LNCaP clone FGC (cell line): ENCODE results near the gene MYO7A.

Experiments used
- DNase-seq: peaks from one replicate; pipeline ENCODE4 v3.0.0-alpha.2; 2011; ENCODE audit warnings: low read depth
- H3K4me3 ChIP-seq: 2 replicates; pipeline ENCODE4 v1.5.1; 2011; ENCODE audit warnings: mild to moderate bottlenecking, low read depth, low read length, control low read depth
- CTCF ChIP-seq: IDR thresholded peaks from 2 replicates; pipeline ENCODE4 v1.5.1; 2012; ENCODE audit warnings: mild to moderate bottlenecking; ENCODE audit not compliant: control insufficient read depth, insufficient read depth; ENCODE audit errors: extremely low read depth

MYO7A gene

GRCh38 chr11:77141475-77141874 lies 13.4 kb downstream of the MYO7A start:
- no peak for TF ChIP-seq CTCF
- H3K4me3 ChIP-seq: no peak overlapping the region

GRCh38 chr11:77142091-77142975 lies 14.3 kb downstream of the MYO7A start:
- no peak for TF ChIP-seq CTCF
- no peak for DNase-seq
- no peak overlapping the region for H3K4me3 ChIP-seq

More at GRCh38 chr11:77141475-77141874, 13.4 kb downstream of the MYO7A start:
- no peak for DNase-seq

GRCh38 chr11:77143405-77144020 lies 15.5 kb downstream of the MYO7A start:
- no peak for TF ChIP-seq CTCF
- no peak overlapping the region for H3K4me3 ChIP-seq
- no peak for DNase-seq

- no peak for DNase-seq
- no peak overlapping the region for H3K4me3 ChIP-seq
- no peak for TF ChIP-seq CTCF
These were observed 16.3 kb downstream of the MYO7A start for GRCh38 chr11:77144196-77144856.

- no peak overlapping the region for H3K4me3 ChIP-seq
- no peak for TF ChIP-seq CTCF
- DNase-seq: no peak
These were observed 16.9 kb downstream of the MYO7A start for GRCh38 chr11:77144857-77145428.

- no peak overlapping the region for H3K4me3 ChIP-seq
- no peak for DNase-seq
- TF ChIP-seq CTCF: no peak
These were observed 18.4 kb downstream of the MYO7A start for GRCh38 chr11:77146261-77147035.
